Natural killer cell (primary cell): ENCODE data around the gene SCFD2. TPM values are rescaled to one million over a fixed set of nuclear protein-coding genes. Genes with fewer than 3 reads are reported as not detected.

Experiments
- ATAC-seq, 3 donors: fragments of 150-1000 bp in 2 of 3; fragments of 200-7000 bp in 1 of 3; cut with Tn5 transposase; 1 replicate in 1 of 3; 2 replicates in 2 of 3; pipeline ENCODE4 v1.10.0; 2021; ENCODE audit warnings: mild to moderate bottlenecking in 2 of 3, moderate library complexity in 2 of 3
- DNase-seq, 2 donors: peaks; one replicate each; pipeline versions ENCODE4 v3.0.0 to v3.0.0-alpha.2; 2013 to 2021; ENCODE audit warnings: mixed read lengths in 1 of 2
- H3K27ac ChIP-seq: one replicate; pipeline ENCODE4 v1.5.1; 2013; ENCODE audit warnings: mild to moderate bottlenecking, low read length
- H3K27me3 ChIP-seq: one replicate; pipeline ENCODE4 v1.6.1; 2013; ENCODE audit warnings: low read length; ENCODE audit not compliant: control insufficient read depth, insufficient read depth
- H3K36me3 ChIP-seq: one replicate; pipeline ENCODE4 v1.6.1; 2013; ENCODE audit warnings: low read length; ENCODE audit not compliant: control insufficient read depth, insufficient read depth
- H3K4me1 ChIP-seq: one replicate; pipeline ENCODE4 v1.6.1; 2013; ENCODE audit warnings: low read length; ENCODE audit not compliant: control insufficient read depth, insufficient read depth
- H3K4me3 ChIP-seq: one replicate; pipeline ENCODE4 v1.5.1; 2013; ENCODE audit warnings: low read length
- H3K9me3 ChIP-seq: one replicate; pipeline ENCODE4 v1.6.1; 2013; ENCODE audit warnings: low read length; ENCODE audit not compliant: control insufficient read depth, insufficient read depth
- H3K27ac Mint-ChIP-seq, 2 donors: one replicate each; pipeline ENCODE4 v1.8.0; 2022; ENCODE audit warnings: mild to moderate bottlenecking in 2 of 2, mixed read lengths in 2 of 2, moderate library complexity in 1 of 2
- H3K27me3 Mint-ChIP-seq, 2 donors: one replicate each; pipeline ENCODE4 v1.8.0; 2022; ENCODE audit warnings: low read depth in 2 of 2, mixed read lengths in 2 of 2
- H3K36me3 Mint-ChIP-seq: one replicate; pipeline ENCODE4 v1.8.0; 2022; ENCODE audit warnings: mixed read lengths
- H3K4me1 Mint-ChIP-seq, 2 donors: one replicate each; pipeline ENCODE4 v1.8.0; 2022; ENCODE audit warnings: mixed read lengths in 2 of 2
- H3K4me3 Mint-ChIP-seq: one replicate; pipeline ENCODE4 v1.8.0; 2022; ENCODE audit warnings: mild to moderate bottlenecking, moderate library complexity, mixed read lengths
- H3K9me3 Mint-ChIP-seq, 2 donors: one replicate each; pipeline ENCODE4 v1.8.0; 2022; ENCODE audit warnings: mixed read lengths in 2 of 2
- CTCF ChIP-seq: fragments of 200-600 bp; IDR thresholded peaks from one replicate; pipeline ENCODE4 v1.8.0; 2022; ENCODE audit warnings: antibody characterized with exemption
- WGBS: methylation state at CpG from one replicate; pipeline ENCODE4 v1.1.7; 2013; ENCODE audit warnings: missing lambda C conversion rate; ENCODE audit not compliant: insufficient coverage; 5-methylcytosine and 5-hydroxymethylcytosine counted together
- intact Hi-C: fragments of 100-400 bp; cut with micrococcal nuclease; formaldehyde crosslinking; loops from one replicate; pipeline ENCODE4 v1.14.2; 2022
- total RNA-seq, 4 donors: library from RNA; stranded (reverse); fragments of 120-200 nt in 1 of 4; gene quantifications; one replicate each; pipeline versions ENCODE4 v1.2.3 to v1.2.4, GENCODE V29; 2013 to 2022

Gene SCFD2
- total RNA-seq, 3 donors from 2014 or later (not counting 1 experiment from before 2014, with no cell fraction given) = 26.4 to 29.4 (median 28.9) TPM

- no CpG with 5 or more reads among the region's 2 CpGs for WGBS
- DNase-seq = no peak
Observed at GRCh38 chr4:52945982-52946381, 419.9 kb downstream of the SCFD2 start.

GRCh38 chr4:52945326-52945898 lies 420.4 kb downstream of the SCFD2 start:
- WGBS = 100% methylated on average over 2 of the region's 2 CpGs
- ATAC-seq (no peak), DNase-seq (no peak)
- Mint-ChIP-seq H3K36me3 (peaks cover 6% of the 10 kb centered on the region), H3K27ac (no peak overlapping the region), H3K4me3 (no peak overlapping the region), H3K4me1 (no peaks in the 10 kb centered on the region), H3K27me3 (no peaks in the 10 kb centered on the region), H3K9me3 (no peaks in the 10 kb centered on the region)
- Histone ChIP-seq H3K27me3 (no peaks in the 10 kb centered on the region), H3K36me3 (no peaks in the 10 kb centered on the region), H3K27ac (no peak overlapping the region), H3K4me1 (no peaks in the 10 kb centered on the region), H3K4me3 (no peak overlapping the region), H3K9me3 (no peaks in the 10 kb centered on the region)
- intact Hi-C loops = no loop called here
- TF ChIP-seq CTCF = no peak

More at GRCh38 chr4:52945982-52946381, 419.9 kb downstream of the SCFD2 start:
- Histone ChIP-seq H3K4me3 (no peak overlapping the region), H3K36me3 (no peaks in the 10 kb centered on the region), H3K4me1 (no peaks in the 10 kb centered on the region), H3K9me3 (no peaks in the 10 kb centered on the region), H3K27ac (no peak overlapping the region), H3K27me3 (no peaks in the 10 kb centered on the region)
- no peak for TF ChIP-seq CTCF
- no peak for ATAC-seq
- Mint-ChIP-seq H3K4me1 (no peaks in the 10 kb centered on the region), H3K4me3 (no peak overlapping the region), H3K27ac (no peak overlapping the region), H3K9me3 (no peaks in the 10 kb centered on the region), H3K36me3 (peaks cover 6% of the 10 kb centered on the region), H3K27me3 (no peaks in the 10 kb centered on the region)
- intact Hi-C loops = no loop called here

DNA sequence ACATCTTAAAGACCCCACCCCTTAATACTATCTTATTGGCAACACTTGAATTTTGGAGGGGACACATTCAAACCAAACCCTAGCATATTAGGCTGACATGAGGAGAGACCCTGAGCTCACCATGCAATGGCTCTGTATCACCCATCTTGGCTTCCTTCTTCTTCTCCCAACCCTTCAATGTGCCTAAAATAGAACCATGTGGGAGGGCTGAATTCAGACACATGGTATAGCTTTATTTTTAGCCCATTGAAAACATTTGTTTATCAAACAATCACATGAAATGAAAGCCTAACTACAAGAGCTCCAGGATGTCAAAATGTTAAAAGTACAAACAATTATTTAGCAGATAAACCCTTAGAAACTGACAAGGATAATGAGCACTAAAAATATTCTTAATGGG lies 422.2 kb downstream of the SCFD2 start:
- no peaks in the 10 kb centered on the region for H3K4me1 ChIP-seq
- H3K9me3 ChIP-seq = no peaks in the 10 kb centered on the region
- no peaks in the 10 kb centered on the region for H3K36me3 ChIP-seq
- Mint-ChIP-seq H3K4me3 (no peak overlapping the region), H3K27me3 (no peaks in the 10 kb centered on the region), H3K4me1 (no peaks in the 10 kb centered on the region), H3K36me3 (no peaks in the 10 kb centered on the region), H3K9me3 (no peaks in the 10 kb centered on the region), H3K27ac (no peak overlapping the region)
- intact Hi-C loops = no loop called here
- no peaks in the 10 kb centered on the region for H3K27me3 ChIP-seq
- no peak overlapping the region for H3K27ac ChIP-seq
- no peak overlapping the region for H3K4me3 ChIP-seq
- DNase-seq (no peak), ATAC-seq (no peak)
- TF ChIP-seq CTCF = no peak

- no peaks in the 10 kb centered on the region for H3K27me3 ChIP-seq
- Mint-ChIP-seq H3K36me3 (no peaks in the 10 kb centered on the region), H3K27me3 (no peaks in the 10 kb centered on the region), H3K4me1 (no peaks in the 10 kb centered on the region), H3K9me3 (no peaks in the 10 kb centered on the region), H3K27ac (no peak overlapping the region), H3K4me3 (no peak overlapping the region)
- no peak overlapping the region for H3K27ac ChIP-seq
- no peak for TF ChIP-seq CTCF
- H3K4me1 ChIP-seq = no peaks in the 10 kb centered on the region
- DNase-seq (no peak), ATAC-seq (no peak)
- H3K36me3 ChIP-seq = no peaks in the 10 kb centered on the region
- no peaks in the 10 kb centered on the region for H3K9me3 ChIP-seq
- H3K4me3 ChIP-seq = no peak overlapping the region
- WGBS = 100% methylated on average over 1 of the region's 1 CpG
- intact Hi-C loops = no loop called here
Observed at GRCh38 chr4:52942936-52943335, 422.9 kb downstream of the SCFD2 start.
